OCI-M2 (cell line): ENCODE data around the gene LRRC27.
"Not testable (repeated sequence)": the region's sequence is repeated elsewhere in the genome, so short reads cannot be mapped to it uniquely, and the experiment has no call there.

Experiments used
- DNase-seq: peaks from one replicate; lab custom pipeline; 2025; ENCODE audit not compliant: unreplicated experiment; lab: John Stamatoyannopoulos, UW

Gene LRRC27

GRCh38 chr10:132331601-132332432, at the start of gene LRRC27:
TSS of gene LRRC27 (plus strand) at chr10:132332193. CDS start at chr10:132333525, 1,332 bp downstream.
- DNase-seq, result no peak

- no peak for DNase-seq
Measured at GRCh38 chr10:132282667-132283603, 49.1 kb upstream of the LRRC27 start.

GRCh38 chr10:132283604-132284382, 48.2 kb upstream of the LRRC27 start:
- DNase-seq, result no peak

GRCh38 chr10:132289439-132289838, 42.6 kb upstream of the LRRC27 start:
- no peak for DNase-seq

GRCh38 chr10:132290631-132291030, 41.4 kb upstream of the LRRC27 start:
- DNase-seq, result no peak

- no peak for DNase-seq
Measured at GRCh38 chr10:132291826-132292225, 40.2 kb upstream of the LRRC27 start.

GRCh38 chr10:132292287-132293200, 39.4 kb upstream of the LRRC27 start:
- DNase-seq, result no peak

- DNase-seq, result no peak
Measured at GRCh38 chr10:132293201-132293812, 38.7 kb upstream of the LRRC27 start.

- no peak for DNase-seq
Measured at GRCh38 chr10:132293813-132294520, 38.0 kb upstream of the LRRC27 start.

GRCh38 chr10:132294561-132295318, 37.3 kb upstream of the LRRC27 start:
- DNase-seq, result no peak

GRCh38 chr10:132295481-132295880, 36.5 kb upstream of the LRRC27 start:
- not testable (repeated sequence) for DNase-seq

GRCh38 chr10:132296666-132297443, 35.1 kb upstream of the LRRC27 start:
- DNase-seq, result no peak

- DNase-seq, result no peak
Measured at GRCh38 chr10:132297526-132297925, 34.5 kb upstream of the LRRC27 start.

GRCh38 chr10:132298038-132298881, 33.7 kb upstream of the LRRC27 start:
- DNase-seq, result no peak

- DNase-seq, result no peak
Measured at GRCh38 chr10:132299371-132300336, 32.3 kb upstream of the LRRC27 start.
